Measurements from ENCODE around the gene VPS25. TPM values are rescaled to one million over a fixed set of nuclear protein-coding genes. Genes with fewer than 3 reads are reported as not detected.
"Not testable (repeated sequence)": the region's sequence is repeated elsewhere in the genome, so short reads cannot be mapped to it uniquely, and the experiment has no call there.

The VPS25 gene
- total RNA-seq, 2 experiments from 2014 or later = 78.4 to 84.1 TPM

- no TSS peak for BruUV-seq (replicated peaks)
- intact Hi-C loops (cut with micrococcal nuclease; ENCODE audit: unreplicated experiment) = no loop called here
- CTCF ChIA-PET (ENCODE audit: unreplicated experiment) = interaction anchor here (0.6 kb wide), 1 partner anchor 90 kb away, joined by 3 read pairs; no protein-coding TSS in a partner anchor
- no peaks in the 10 kb centered on the region for H4K20me1 ChIP-seq (ENCODE audit: insufficient read depth, low read length)
- H2AFZ ChIP-seq (ENCODE audit: low read length) = no peak overlapping the region
- no peaks in the 10 kb centered on the region for H3K79me2 ChIP-seq (ENCODE audit: insufficient read depth, low read depth, low read length)
- H3K36me3 ChIP-seq (ENCODE audit: insufficient read depth, low read length) = no peaks in the 10 kb centered on the region
- no peak overlapping the region for H3K4me2 ChIP-seq (ENCODE audit: low read length)
- no peaks in the 10 kb centered on the region for H3K9me2 ChIP-seq (ENCODE audit: insufficient read depth, low read length)
- peaks cover 2% of the 10 kb centered on the region for H3K4me1 ChIP-seq (ENCODE audit: insufficient read depth, low read length, poor library complexity, severe bottlenecking)
- no peak for TF ChIP-seq EZH2phosphoT487 (IDR thresholded peaks at IDR 0.05; ENCODE audit: borderline replicate concordance, low read depth, low read length)
- no peak for TF ChIP-seq CTCF (conservative IDR thresholded peaks at IDR 0.05; ENCODE audit: low read length)
- no peaks in the 10 kb centered on the region for H3K9me3 ChIP-seq (ENCODE audit: low read length)
- H3K27ac ChIP-seq (ENCODE audit: low read depth, low read length, poor library complexity, severe bottlenecking) = no peak overlapping the region
- no peak for DNase-seq (ENCODE audit: low spot score)
- POLR2A ChIA-PET = interaction anchor here (0.6 kb wide), 1 partner anchor 16 kb away, joined by 3 read pairs; no protein-coding TSS in a partner anchor
- no peak overlapping the region for H3K4me3 ChIP-seq (ENCODE audit: low read depth, low read length, poor library complexity, severe bottlenecking)
Measured at GRCh38 chr17:42767512-42767911, 5.7 kb upstream of the VPS25 start.

GRCh38 chr17:42768006-42768405 is 5.2 kb upstream of the VPS25 start:
- DNase-seq (ENCODE audit: low spot score); intact Hi-C loops (cut with micrococcal nuclease; ENCODE audit: unreplicated experiment); CTCF ChIA-PET (ENCODE audit: unreplicated experiment); H3K36me3 ChIP-seq (ENCODE audit: insufficient read depth, low read length); H3K4me3 ChIP-seq (ENCODE audit: low read depth, low read length, poor library complexity, severe bottlenecking); H3K4me1 ChIP-seq (ENCODE audit: insufficient read depth, low read length, poor library complexity, severe bottlenecking); H3K9me2 ChIP-seq (ENCODE audit: insufficient read depth, low read length); H3K79me2 ChIP-seq (ENCODE audit: insufficient read depth, low read depth, low read length); H3K4me2 ChIP-seq (ENCODE audit: low read length); POLR2A ChIA-PET; H3K27ac ChIP-seq (ENCODE audit: low read depth, low read length, poor library complexity, severe bottlenecking); BruUV-seq (replicated peaks); H2AFZ ChIP-seq (ENCODE audit: low read length); H4K20me1 ChIP-seq (ENCODE audit: insufficient read depth, low read length); H3K9me3 ChIP-seq (ENCODE audit: low read length): not testable (repeated sequence)

- H2AFZ ChIP-seq (ENCODE audit: low read length); intact Hi-C loops (cut with micrococcal nuclease; ENCODE audit: unreplicated experiment); H3K9me3 ChIP-seq (ENCODE audit: low read length); H3K27ac ChIP-seq (ENCODE audit: low read depth, low read length, poor library complexity, severe bottlenecking); H4K20me1 ChIP-seq (ENCODE audit: insufficient read depth, low read length); DNase-seq (ENCODE audit: low spot score); H3K36me3 ChIP-seq (ENCODE audit: insufficient read depth, low read length); H3K4me2 ChIP-seq (ENCODE audit: low read length); H3K4me3 ChIP-seq (ENCODE audit: low read depth, low read length, poor library complexity, severe bottlenecking); H3K9me2 ChIP-seq (ENCODE audit: insufficient read depth, low read length); CTCF ChIA-PET (ENCODE audit: unreplicated experiment); H3K4me1 ChIP-seq (ENCODE audit: insufficient read depth, low read length, poor library complexity, severe bottlenecking); BruUV-seq (replicated peaks): not testable (repeated sequence)
- POLR2A ChIA-PET = interaction anchor here (0.6 to 0.7 kb wide), 2 partner anchors 92 to 106 kb away, joined by 3 to 5 read pairs; no protein-coding TSS in a partner anchor
- H3K79me2 ChIP-seq (ENCODE audit: insufficient read depth, low read depth, low read length) = peaks cover 12% of the 10 kb centered on the region; the same call in 1 of the 2 replicates
Measured at GRCh38 chr17:42769964-42770363, 3.3 kb upstream of the VPS25 start.

- peak overlapping the region; percentile 42 for H3K27ac ChIP-seq (ENCODE audit: low read depth, low read length, poor library complexity, severe bottlenecking)
- TF ChIP-seq CTCF (conservative IDR thresholded peaks at IDR 0.05; ENCODE audit: low read length) (no peak), EZH2phosphoT487 (IDR thresholded peaks at IDR 0.05; ENCODE audit: borderline replicate concordance, low read depth, low read length) (no peak)
- POLR2A ChIA-PET = interaction anchor here (0.5 to 1.4 kb wide), 6 partner anchors 13 to 1349 kb away, joined by 3 to 4 read pairs (median 3); partner anchors contain the start of gene PSMC3IP
- peak overlapping the region; percentile 88 for H3K4me2 ChIP-seq (ENCODE audit: low read length)
- H3K9me2 ChIP-seq (ENCODE audit: insufficient read depth, low read length) = no peaks in the 10 kb centered on the region
- H4K20me1 ChIP-seq (ENCODE audit: insufficient read depth, low read length) = no peaks in the 10 kb centered on the region
- peak overlapping the region; percentile 88 for H3K4me3 ChIP-seq (ENCODE audit: low read depth, low read length, poor library complexity, severe bottlenecking)
- H3K4me1 ChIP-seq (ENCODE audit: insufficient read depth, low read length, poor library complexity, severe bottlenecking) = peaks cover 7% of the 10 kb centered on the region
- H3K36me3 ChIP-seq (ENCODE audit: insufficient read depth, low read length) = peaks cover 25% of the 10 kb centered on the region
- CTCF ChIA-PET (ENCODE audit: unreplicated experiment) = interaction anchor here (0.7 to 1.4 kb wide), 2 partner anchors 9 to 16 kb away, joined by 3 read pairs; no protein-coding TSS in a partner anchor
- no peaks in the 10 kb centered on the region for H3K9me3 ChIP-seq (ENCODE audit: low read length)
- peak overlapping the region; percentile 61 for H2AFZ ChIP-seq (ENCODE audit: low read length)
- DNase-seq (ENCODE audit: low spot score) = no peak
- TSS peak; percentile 98 for BruUV-seq (replicated peaks)
- peaks cover 12% of the 10 kb centered on the region; the same call in 1 of the 2 replicates for H3K79me2 ChIP-seq (ENCODE audit: insufficient read depth, low read depth, low read length)
- intact Hi-C loops (cut with micrococcal nuclease; ENCODE audit: unreplicated experiment) = loop anchor here (1.0 kb wide), 1 partner anchor 51 kb away; the partner anchor contains the start of gene BECN1
Measured at GRCh38 chr17:42772945-42773289, 332 bp upstream of the VPS25 start.

Data from OCI-LY7 (cell line).